ENCODE data around the gene CKLF.
A peak's percentile ranks its signal among the peaks of the same experiment; 100 is the strongest.
"Not testable (repeated sequence)": the region's sequence is repeated elsewhere in the genome, so short reads cannot be mapped to it uniquely, and the experiment has no call there.

The CKLF gene

GRCh38 chr16:66569827-66570405, 17.5 kb downstream of the CKLF start:
- no peak for DNase-seq

GRCh38 chr16:66572356-66572755, 20.0 kb downstream of the CKLF start:
- no peak for DNase-seq

GRCh38 chr16:66574081-66574480, 21.7 kb downstream of the CKLF start:
- DNase-seq: no peak

- no peak for DNase-seq
Measured at GRCh38 chr16:66574531-66574930, 22.2 kb downstream of the CKLF start.

- DNase-seq: no peak
Measured at GRCh38 chr16:66575060-66575459, 22.7 kb downstream of the CKLF start.

GRCh38 chr16:66576296-66576695, 23.9 kb downstream of the CKLF start:
- no peak for DNase-seq

GRCh38 chr16:66578651-66579531, 26.5 kb downstream of the CKLF start, which contains the start of gene CMTM2:
CMTM2 (plus strand) TSS chr16:66579463; CDS start chr16:66579608, 145 bp downstream.
- DNase-seq: peak; percentile 64

GRCh38 chr16:66580605-66581209, 28.3 kb downstream of the CKLF start:
- peak; percentile 45 for DNase-seq

- DNase-seq: no peak
Measured at GRCh38 chr16:66581246-66581952, 29.0 kb downstream of the CKLF start.

- DNase-seq: no peak
Measured at GRCh38 chr16:66585481-66586239, 33.3 kb downstream of the CKLF start.

- no peak for DNase-seq
Measured at GRCh38 chr16:66587881-66588600, 35.7 kb downstream of the CKLF start.

GRCh38 chr16:66588981-66589713, 36.8 kb downstream of the CKLF start:
- no peak for DNase-seq

- no peak for DNase-seq
Measured at GRCh38 chr16:66590322-66590721, 37.9 kb downstream of the CKLF start.

- no peak for DNase-seq
Measured at GRCh38 chr16:66591018-66591417, 38.6 kb downstream of the CKLF start.

- DNase-seq: no peak
Measured at GRCh38 chr16:66592241-66592640, 39.9 kb downstream of the CKLF start.

GRCh38 chr16:66592814-66593213, 40.4 kb downstream of the CKLF start:
- no peak for DNase-seq

- no peak for DNase-seq
Measured at GRCh38 chr16:66594739-66595138, 42.4 kb downstream of the CKLF start.

GRCh38 chr16:66596559-66596958, 44.2 kb downstream of the CKLF start:
- not testable (repeated sequence) for DNase-seq

GRCh38 chr16:66596986-66597848, 44.8 kb downstream of the CKLF start:
- no peak for DNase-seq

- no peak for DNase-seq
Measured at GRCh38 chr16:66598111-66598510, 45.7 kb downstream of the CKLF start.
